ENCODE results near the gene TFPI. TPM values are rescaled to one million over a fixed set of nuclear protein-coding genes. Genes with fewer than 3 reads are reported as not detected.

The TFPI gene
- total and polyA plus RNA-seq, 2 donors (not counting 3 experiments of a cell fraction or from before 2014, with no cell fraction given) = 177 to 286 TPM

DNA sequence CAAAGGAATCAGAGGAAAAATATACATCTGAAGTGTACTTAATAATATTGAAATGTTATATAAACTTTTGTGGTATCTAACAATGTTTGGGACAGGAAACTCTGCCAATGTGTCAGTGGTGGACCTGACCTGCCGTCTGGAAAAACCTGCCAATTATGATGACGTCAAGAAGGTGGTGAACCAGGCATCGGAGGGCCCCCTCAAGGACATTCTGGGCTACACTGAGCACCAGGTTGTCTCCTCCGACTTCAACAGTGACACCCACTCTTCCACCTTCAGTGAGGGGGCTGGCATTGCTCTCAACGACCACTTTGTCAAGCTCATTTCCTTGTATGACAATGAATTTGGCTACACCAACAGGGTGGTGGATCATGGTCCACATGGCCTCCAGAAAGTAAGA, 138.8 kb downstream of the TFPI start:
- DNase-seq (ENCODE audit: low read depth, low spot score) (peak; percentile 28), FAIRE-seq (no peak)
- Histone ChIP-seq H3K79me2 (ENCODE audit: control insufficient read depth, insufficient read depth, low read length) (peaks cover 63% of the 10 kb centered on the region), H3K27me3 (ENCODE audit: control insufficient read depth in 2 of 2, insufficient read depth in 2 of 2, low read length in 2 of 2) (no peaks in the 10 kb centered on the region), H3K27ac (ENCODE audit: insufficient read depth, low read depth, low read length) (peak overlapping the region; percentile 34), H3K9me3 (replicated peaks; ENCODE audit: control insufficient read depth, insufficient read depth, low read length) (no peaks in the 10 kb centered on the region), H3K9me1 (replicated peaks; ENCODE audit: control insufficient read depth, extremely low read depth, insufficient read depth, low read length) (no peaks in the 10 kb centered on the region), H2AFZ (ENCODE audit: low read depth, low read length) (no peak overlapping the region), H3K9ac (replicated peaks; ENCODE audit: extremely low read depth, insufficient read depth, low read length) (no peak overlapping the region), H3K4me2 (ENCODE audit: insufficient read depth, low read length) (no peak overlapping the region), H3K36me3 (ENCODE audit: control insufficient read depth in 2 of 2, extremely low read depth in 1 of 2, insufficient read depth in 2 of 2, low read length in 2 of 2) (peaks cover 3% of the 10 kb centered on the region in 2 experiments), H4K20me1 (replicated peaks; ENCODE audit: control insufficient read depth, extremely low read depth, insufficient read depth, low read length) (no peaks in the 10 kb centered on the region), H3K4me3 (replicated peaks in 1 of 3; ENCODE audit: insufficient read depth in 1 of 3, low read depth in 1 of 3, low read length in 3 of 3) (no peak overlapping the region), H3K4me1 (ENCODE audit: control insufficient read depth, extremely low read depth, insufficient read depth, low read length) (peaks cover 14% of the 10 kb centered on the region)
- ChIA-PET POLR2A (no interaction called here), CTCF (interaction anchor here (0.6 kb wide), 1 partner anchor 12 kb away, joined by 3 read pairs; no protein-coding TSS in a partner anchor)
- dilution Hi-C loops (cut with MboI; ENCODE audit: extremely low pct_ligation_motif_present, low sequenced_read_pairs) (no loop called here), intact Hi-C loops (cut with micrococcal nuclease) (no loop called here)
- TF ChIP-seq EZH2 (IDR thresholded peaks at IDR 0.05; ENCODE audit: borderline replicate concordance, low read depth, low read length, severe bottlenecking) (no peak), JUN (IDR thresholded peaks at IDR 0.05; ENCODE audit: borderline replicate concordance, insufficient read depth, insufficient read length, low read depth) (peak; percentile 5)
- BruUV-seq (replicated peaks) = no TSS peak

Small RNA genes lying within 50 kb of the gene (small RNA-seq; reads per million reads assigned to genes)
- not detected for gene GAPDHP59 (ENCODE audit: insufficient read depth, insufficient read length, low read depth, low replicate concordance)

Other genes starting within 250 kb of the TFPI start
- 244 and 252 TPM in 2 replicates for gene CALCRL, start 106.2 kb downstream of the TFPI start, total RNA-seq
- gene CALCRL, start 106.2 kb downstream of the TFPI start, polyA plus RNA-seq = 194 and 222 TPM in 2 replicates